MM.1S (cell line): ENCODE data around the gene TBC1D14.

Experiments
- DNase-seq: peaks from one replicate; pipeline ENCODE4 v3.0.0-alpha.2; 2015
- H2AFZ ChIP-seq: fragments of 300-600 bp; sonication (generic); 2 replicates; pipeline ENCODE4 v1.6.0; 2016; ENCODE audit warnings: antibody characterized with exemption, low read length
- H3F3A ChIP-seq: fragments of 300-600 bp; sonication (generic); 2 replicates; pipeline ENCODE4 v1.6.1; 2016; ENCODE audit warnings: mild to moderate bottlenecking, antibody characterized with exemption, low read length, moderate library complexity, mixed read lengths; ENCODE audit not compliant: insufficient read depth
- H3K27ac ChIP-seq: fragments of 300-600 bp; sonication (generic); 2 replicates; pipeline ENCODE4 v1.5.1; 2016; ENCODE audit warnings: mild to moderate bottlenecking, low read length
- H3K27me3 ChIP-seq: fragments of 300-600 bp; sonication (generic); replicated peaks from 2 replicates; pipeline ENCODE4 v1.6.0; 2016; ENCODE audit warnings: low read length; ENCODE audit not compliant: insufficient read depth
- H3K36me3 ChIP-seq: fragments of 300-600 bp; sonication (generic); replicated peaks from 2 replicates; pipeline ENCODE4 v1.6.1; 2016; ENCODE audit warnings: mild to moderate bottlenecking, low read length, mixed read lengths; ENCODE audit not compliant: insufficient read depth
- H3K4me1 ChIP-seq: fragments of 300-600 bp; sonication (generic); 2 replicates; pipeline ENCODE4 v1.6.1; 2016; ENCODE audit warnings: low read length, mixed read lengths
- H3K4me2 ChIP-seq: fragments of 300-600 bp; sonication (generic); 2 replicates; pipeline ENCODE4 v1.6.0; 2016; ENCODE audit warnings: low read depth, low read length
- H3K4me3 ChIP-seq: fragments of 300-600 bp; sonication (generic); 2 replicates; pipeline ENCODE4 v1.5.1; 2016; ENCODE audit warnings: low read length, mixed read lengths
- H3K79me2 ChIP-seq: fragments of 300-600 bp; sonication (generic); 2 replicates; pipeline ENCODE4 v1.6.1; 2016; ENCODE audit warnings: mixed run types, low read length, mixed read lengths
- H3K9ac ChIP-seq: fragments of 300-600 bp; sonication (generic); 2 replicates; pipeline ENCODE4 v1.6.1; 2016; ENCODE audit warnings: low read length, mixed read lengths
- H3K9me2 ChIP-seq: fragments of 300-600 bp; sonication (generic); replicated peaks from 2 replicates; pipeline ENCODE4 v1.6.1; 2016; ENCODE audit warnings: mild to moderate bottlenecking, low read length, mixed read lengths; ENCODE audit not compliant: insufficient read depth
- H3K9me3 ChIP-seq: fragments of 300-600 bp; sonication (generic); replicated peaks from 2 replicates; pipeline ENCODE4 v1.6.1; 2016; ENCODE audit warnings: mild to moderate bottlenecking, low read length, mixed read lengths; ENCODE audit not compliant: insufficient read depth
- H4K20me1 ChIP-seq: fragments of 300-600 bp; sonication (generic); 2 replicates; pipeline ENCODE4 v1.6.1; 2016; ENCODE audit warnings: mild to moderate bottlenecking, low read length, moderate library complexity, mixed read lengths; ENCODE audit not compliant: insufficient read depth
- CTCF ChIP-seq: fragments of 300-600 bp; sonication (generic); IDR thresholded peaks from 2 replicates; pipeline ENCODE4 v1.5.1; 2016; ENCODE audit warnings: antibody characterized with exemption, low read length, mixed read lengths
- EZH2 ChIP-seq: fragments of 300-600 bp; sonication (generic); optimal IDR thresholded peaks from 2 replicates; pipeline ENCODE3; 2017; ENCODE audit warnings: low read depth, mild to moderate bottlenecking, antibody characterized with exemption, low read length, mixed read lengths
- EZH2phosphoT487 ChIP-seq: fragments of 300-600 bp; sonication (generic); IDR thresholded peaks from 2 replicates; pipeline ENCODE4 v1.6.1; 2018; ENCODE audit warnings: antibody characterized with exemption, low read length

Gene TBC1D14

GRCh38 chr4:6913350-6913905 lies 3.8 kb downstream of the TBC1D14 start:
- DNase-seq: no peak
- H3K4me2 ChIP-seq: no peak overlapping the region
- H3K9me2 ChIP-seq: no peaks in the 10 kb centered on the region
- no peaks in the 10 kb centered on the region for H4K20me1 ChIP-seq
- no peak overlapping the region for H3K9ac ChIP-seq
- no peaks in the 10 kb centered on the region for H3K36me3 ChIP-seq
- H3K9me3 ChIP-seq: no peaks in the 10 kb centered on the region
- H2AFZ ChIP-seq: no peak overlapping the region
- TF ChIP-seq EZH2 (no peak), EZH2phosphoT487 (no peak), CTCF (no peak)
- peaks cover 9% of the 10 kb centered on the region; the same call in 1 of the 2 replicates for H3K4me1 ChIP-seq
- H3K27ac ChIP-seq: no peak overlapping the region
- no peaks in the 10 kb centered on the region for H3F3A ChIP-seq
- H3K27me3 ChIP-seq: no peaks in the 10 kb centered on the region
- H3K79me2 ChIP-seq: peaks cover 20% of the 10 kb centered on the region
- no peak overlapping the region for H3K4me3 ChIP-seq

GRCh38 chr4:6914448-6914847 lies 4.8 kb downstream of the TBC1D14 start:
- Histone ChIP-seq H3K36me3 (no peaks in the 10 kb centered on the region), H2AFZ (no peak overlapping the region), H3K4me1 (0 out of 2 replicates have a peak, but pooled peaks cover 6% of the 10 kb centered on the region), H3K9ac (no peak overlapping the region), H3K27ac (no peak overlapping the region), H3K79me2 (peaks cover 20% of the 10 kb centered on the region), H3F3A (no peaks in the 10 kb centered on the region), H3K4me2 (no peak overlapping the region), H3K9me3 (no peaks in the 10 kb centered on the region), H4K20me1 (no peaks in the 10 kb centered on the region), H3K9me2 (no peaks in the 10 kb centered on the region), H3K27me3 (no peaks in the 10 kb centered on the region), H3K4me3 (no peak overlapping the region)
- no peak for TF ChIP-seq EZH2
- TF ChIP-seq CTCF: no peak
- no peak for TF ChIP-seq EZH2phosphoT487
- no peak for DNase-seq

- H3K4me2 ChIP-seq: no peak overlapping the region
- TF ChIP-seq CTCF: no peak
- no peak for TF ChIP-seq EZH2phosphoT487
- no peak for TF ChIP-seq EZH2
- no peaks in the 10 kb centered on the region for H3K9me2 ChIP-seq
- H3K27ac ChIP-seq: no peak overlapping the region
- no peaks in the 10 kb centered on the region for H3K27me3 ChIP-seq
- H2AFZ ChIP-seq: no peak overlapping the region
- H4K20me1 ChIP-seq: no peaks in the 10 kb centered on the region
- no peaks in the 10 kb centered on the region for H3F3A ChIP-seq
- H3K4me3 ChIP-seq: no peak overlapping the region
- H3K9me3 ChIP-seq: no peaks in the 10 kb centered on the region
- H3K79me2 ChIP-seq: peaks cover 17% of the 10 kb centered on the region
- DNase-seq: no peak
- H3K9ac ChIP-seq: no peak overlapping the region
- 0 out of 2 replicates have a peak, but pooled peaks cover 5% of the 10 kb centered on the region for H3K4me1 ChIP-seq
- H3K36me3 ChIP-seq: no peaks in the 10 kb centered on the region
These were observed 5.7 kb downstream of the TBC1D14 start for GRCh38 chr4:6915041-6916005.
